Astrocyte of the spinal cord (primary cell): ENCODE measurements around the gene HS2ST1.
"Not testable (repeated sequence)": the region's sequence is repeated elsewhere in the genome, so short reads cannot be mapped to it uniquely, and the experiment has no call there.

Experiments
- DNase-seq: peaks from one replicate; pipeline ENCODE4 v3.0.0; 2011; ENCODE audit warnings: low read depth, low spot score
- H3K4me3 ChIP-seq: 2 replicates; pipeline ENCODE4 v1.5.1; 2011; ENCODE audit warnings: low read depth, mild to moderate bottlenecking, low read length, moderate library complexity
- in situ Hi-C: cut with HindIII; loops from 2 replicates; pipeline ENCODE4 v1.10.0; 2017; ENCODE audit warnings: low sequenced_read_pairs
- TF ChIP-seq, protein P1 (sequence below): IDR thresholded peaks from 2 replicates; pipeline ENCODE4 v1.5.1; 2012; ENCODE audit warnings: low read depth, mild to moderate bottlenecking, low read length, inconsistent platforms

Gene HS2ST1

DNA sequence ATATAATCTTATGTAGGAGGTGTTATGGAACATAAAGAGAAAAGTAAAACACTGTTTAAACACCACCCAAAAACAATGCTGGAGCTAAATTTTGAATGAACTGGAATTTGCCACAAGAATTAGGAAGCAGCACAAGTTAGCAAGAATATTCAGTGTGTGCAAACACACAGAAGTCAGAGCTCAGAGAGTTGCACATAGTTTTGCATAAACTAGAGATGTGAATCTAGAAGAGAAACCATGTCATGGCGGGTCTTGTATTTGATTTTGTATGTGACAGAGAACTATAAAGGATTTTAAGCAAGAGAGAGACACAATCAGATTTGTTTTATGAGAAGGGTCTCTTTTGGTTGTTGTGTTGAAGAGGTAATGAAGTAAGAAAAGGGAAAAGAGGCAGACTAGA is 38.7 kb upstream of the HS2ST1 start:
- in situ Hi-C loops = no loop called here
- TF ChIP-seq, protein P1, sequence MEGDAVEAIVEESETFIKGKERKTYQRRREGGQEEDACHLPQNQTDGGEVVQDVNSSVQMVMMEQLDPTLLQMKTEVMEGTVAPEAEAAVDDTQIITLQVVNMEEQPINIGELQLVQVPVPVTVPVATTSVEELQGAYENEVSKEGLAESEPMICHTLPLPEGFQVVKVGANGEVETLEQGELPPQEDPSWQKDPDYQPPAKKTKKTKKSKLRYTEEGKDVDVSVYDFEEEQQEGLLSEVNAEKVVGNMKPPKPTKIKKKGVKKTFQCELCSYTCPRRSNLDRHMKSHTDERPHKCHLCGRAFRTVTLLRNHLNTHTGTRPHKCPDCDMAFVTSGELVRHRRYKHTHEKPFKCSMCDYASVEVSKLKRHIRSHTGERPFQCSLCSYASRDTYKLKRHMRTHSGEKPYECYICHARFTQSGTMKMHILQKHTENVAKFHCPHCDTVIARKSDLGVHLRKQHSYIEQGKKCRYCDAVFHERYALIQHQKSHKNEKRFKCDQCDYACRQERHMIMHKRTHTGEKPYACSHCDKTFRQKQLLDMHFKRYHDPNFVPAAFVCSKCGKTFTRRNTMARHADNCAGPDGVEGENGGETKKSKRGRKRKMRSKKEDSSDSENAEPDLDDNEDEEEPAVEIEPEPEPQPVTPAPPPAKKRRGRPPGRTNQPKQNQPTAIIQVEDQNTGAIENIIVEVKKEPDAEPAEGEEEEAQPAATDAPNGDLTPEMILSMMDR = no peak
- DNase-seq = no peak
- H3K4me3 ChIP-seq = no peak overlapping the region

DNA sequence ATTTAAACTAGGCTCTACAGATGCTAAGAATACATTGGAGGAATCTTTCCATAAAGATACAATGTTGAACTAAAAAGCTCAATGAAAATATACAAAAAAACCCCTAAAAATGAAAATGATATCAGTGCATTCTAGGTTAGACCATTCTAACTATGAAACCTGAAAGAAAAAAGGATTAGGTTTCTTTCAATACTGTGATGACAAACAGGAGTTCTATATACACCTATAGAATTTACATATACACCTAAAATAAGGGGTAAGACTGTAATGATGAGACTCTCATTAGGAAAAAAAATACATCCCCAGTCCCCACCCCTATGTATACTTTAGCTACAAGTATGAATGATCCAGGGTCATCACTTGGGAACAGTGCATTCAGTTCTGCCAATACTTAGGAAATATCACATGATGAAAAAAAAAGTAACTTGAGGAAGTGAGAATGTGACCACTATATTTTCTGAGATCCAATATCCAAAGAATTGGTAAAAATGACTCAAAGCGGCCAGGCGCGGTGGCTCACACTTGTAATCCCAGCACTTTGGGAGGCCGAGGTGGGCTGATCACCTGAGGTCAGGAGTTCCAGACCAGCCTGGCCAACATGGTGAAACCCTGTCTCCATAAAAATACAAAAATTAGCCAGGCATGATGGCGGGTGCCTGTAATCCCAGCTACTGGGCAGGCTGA is 26.8 kb upstream of the HS2ST1 start:
- no peak overlapping the region for H3K4me3 ChIP-seq
- DNase-seq = no peak
- in situ Hi-C loops = no loop called here
- TF ChIP-seq, protein P1 = no peak

DNA sequence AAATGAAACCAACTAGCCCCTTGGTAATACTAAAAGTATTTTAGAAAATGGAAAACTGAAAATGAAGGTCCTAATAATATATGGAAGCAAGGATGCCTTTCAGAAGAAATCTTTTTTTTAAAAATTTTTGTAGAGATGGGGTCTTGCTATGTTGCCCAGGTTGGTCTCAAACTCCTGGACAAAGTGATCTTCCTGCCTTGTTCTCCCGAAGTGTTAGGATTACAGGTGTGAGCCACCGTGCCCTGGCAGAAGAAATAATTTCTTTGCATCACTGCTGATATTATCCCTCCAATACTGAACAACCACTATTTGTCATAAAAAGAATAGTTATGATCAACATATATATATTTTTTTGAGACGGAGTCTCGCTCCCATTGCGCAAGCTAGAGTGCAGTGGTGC is 26.1 kb upstream of the HS2ST1 start:
- no peak overlapping the region for H3K4me3 ChIP-seq
- in situ Hi-C loops = no loop called here
- DNase-seq = no peak
- TF ChIP-seq, protein P1 = no peak

DNA sequence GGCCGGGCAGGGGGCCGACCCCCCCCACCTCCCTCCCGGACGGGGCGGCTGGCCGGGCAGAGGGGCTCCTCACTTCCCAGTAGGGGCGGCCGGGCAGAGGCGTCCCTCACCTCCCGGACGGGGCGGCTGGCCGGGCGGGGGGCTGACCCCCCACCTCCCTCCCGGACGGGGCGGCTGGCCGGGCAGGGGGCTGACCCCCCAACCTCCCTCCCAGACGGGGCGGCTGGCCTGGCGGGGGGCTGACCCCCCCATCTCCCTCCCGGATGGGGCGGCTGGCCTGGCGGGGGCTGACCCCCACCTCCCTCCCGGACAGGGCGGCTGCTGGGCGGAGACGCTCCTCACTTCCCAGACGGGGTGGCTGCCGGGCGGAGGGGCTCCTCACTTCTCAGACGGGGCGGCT is 15.0 kb upstream of the HS2ST1 start:
- H3K4me3 ChIP-seq, DNase-seq, in situ Hi-C loops: not testable (repeated sequence)

DNA sequence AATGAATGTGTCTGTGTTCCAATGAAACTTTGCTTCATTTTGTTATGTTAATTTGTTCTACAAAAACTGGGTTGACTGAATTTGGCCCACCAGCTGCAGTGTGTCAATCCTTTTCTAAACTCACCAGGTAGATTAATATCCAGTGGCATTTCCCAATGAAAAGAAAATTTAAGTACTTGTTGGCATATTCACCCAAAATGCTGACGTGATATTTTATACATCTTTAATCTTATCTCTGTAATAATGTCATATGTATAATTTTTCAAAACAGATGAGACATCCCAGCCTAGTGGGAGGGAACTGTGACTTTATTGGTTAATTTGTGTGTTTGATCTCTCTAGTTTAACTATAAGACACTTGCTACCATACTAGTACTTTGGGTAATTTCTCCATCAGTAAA is 8.6 kb upstream of the HS2ST1 start:
- TF ChIP-seq, protein P1 = no peak
- no peak overlapping the region for H3K4me3 ChIP-seq
- in situ Hi-C loops = no loop called here
- DNase-seq = no peak

- no peak overlapping the region for H3K4me3 ChIP-seq
- TF ChIP-seq, protein P1 = no peak
- in situ Hi-C loops = no loop called here
- DNase-seq = peak; percentile 10
These were observed 8.0 kb upstream of the HS2ST1 start for GRCh38 chr1:86906419-86906818.

DNA sequence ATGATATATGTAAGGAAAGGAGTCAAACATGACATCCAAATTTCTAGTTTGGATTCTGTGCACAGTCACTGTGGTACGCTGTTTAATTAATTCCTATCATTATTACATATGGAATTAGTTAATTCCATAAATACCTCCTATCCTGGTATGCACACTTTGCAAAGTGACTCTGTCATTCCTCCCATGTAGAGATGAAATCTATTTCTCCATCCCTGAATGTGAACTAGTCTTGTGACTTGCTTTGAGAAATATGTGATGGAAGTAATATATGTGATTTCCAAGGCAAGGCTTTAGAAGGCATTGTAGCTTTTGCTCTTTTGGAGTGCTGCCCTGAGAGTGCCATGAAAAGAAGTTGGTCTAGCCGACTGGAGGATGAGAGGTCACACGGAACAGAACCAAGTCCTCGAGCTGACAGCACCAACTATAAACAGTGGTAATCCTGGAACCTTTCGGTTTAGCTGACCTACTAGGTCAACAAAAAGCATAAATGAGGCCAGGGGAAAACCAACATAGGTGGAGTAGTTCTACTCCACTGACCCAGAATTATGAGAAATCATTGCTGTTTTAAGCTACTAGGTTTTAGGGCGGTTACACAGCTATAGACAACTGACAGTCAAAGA is 2.0 kb upstream of the HS2ST1 start:
- no peak for DNase-seq
- in situ Hi-C loops = loop anchor here (10.0 kb wide), 1 partner anchor 48 kb away; no protein-coding TSS in a partner anchor
- TF ChIP-seq, protein P1 = no peak
- H3K4me3 ChIP-seq = peak overlapping the region; percentile 95
